ENCODE measurements around the gene PALM. TPM values are rescaled to one million over a fixed set of nuclear protein-coding genes. Genes with fewer than 3 reads are reported as not detected.

Gene PALM
- total RNA-seq, 1 donor from 2014 or later, result 87.1 TPM

DNA sequence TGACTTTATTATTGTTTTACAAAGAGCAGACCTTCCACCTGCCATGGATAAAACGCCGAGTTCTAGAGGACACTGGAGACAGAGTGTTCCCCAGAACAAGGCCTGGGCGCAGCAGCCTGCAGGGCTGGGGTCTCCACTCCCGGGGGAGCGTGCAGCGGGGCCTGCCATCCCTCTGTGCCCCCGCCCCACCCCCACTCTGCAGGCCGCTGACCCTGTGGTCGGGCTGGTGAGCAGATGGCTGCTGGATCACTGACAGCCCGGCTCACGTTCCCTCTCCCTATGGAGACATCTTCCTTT lies 79.9 kb downstream of the PALM start:
- no peaks in the 10 kb centered on the region for H3K9me3 Mint-ChIP-seq
- DNase-seq (ENCODE audit: low spot score in 2 of 2, unreplicated experiment in 2 of 2), result no peak
- TF ChIP-seq, protein P1, sequence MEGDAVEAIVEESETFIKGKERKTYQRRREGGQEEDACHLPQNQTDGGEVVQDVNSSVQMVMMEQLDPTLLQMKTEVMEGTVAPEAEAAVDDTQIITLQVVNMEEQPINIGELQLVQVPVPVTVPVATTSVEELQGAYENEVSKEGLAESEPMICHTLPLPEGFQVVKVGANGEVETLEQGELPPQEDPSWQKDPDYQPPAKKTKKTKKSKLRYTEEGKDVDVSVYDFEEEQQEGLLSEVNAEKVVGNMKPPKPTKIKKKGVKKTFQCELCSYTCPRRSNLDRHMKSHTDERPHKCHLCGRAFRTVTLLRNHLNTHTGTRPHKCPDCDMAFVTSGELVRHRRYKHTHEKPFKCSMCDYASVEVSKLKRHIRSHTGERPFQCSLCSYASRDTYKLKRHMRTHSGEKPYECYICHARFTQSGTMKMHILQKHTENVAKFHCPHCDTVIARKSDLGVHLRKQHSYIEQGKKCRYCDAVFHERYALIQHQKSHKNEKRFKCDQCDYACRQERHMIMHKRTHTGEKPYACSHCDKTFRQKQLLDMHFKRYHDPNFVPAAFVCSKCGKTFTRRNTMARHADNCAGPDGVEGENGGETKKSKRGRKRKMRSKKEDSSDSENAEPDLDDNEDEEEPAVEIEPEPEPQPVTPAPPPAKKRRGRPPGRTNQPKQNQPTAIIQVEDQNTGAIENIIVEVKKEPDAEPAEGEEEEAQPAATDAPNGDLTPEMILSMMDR (IDR thresholded peaks at IDR 0.05; ENCODE audit: unreplicated experiment), result no peak
- peak overlapping the region; percentile 82 for H3K27ac Mint-ChIP-seq
- H3K4me1 Mint-ChIP-seq, result peaks cover 26% of the 10 kb centered on the region
- no peaks in the 10 kb centered on the region for H3K36me3 Mint-ChIP-seq
- H3K4me3 Mint-ChIP-seq, result no peak overlapping the region
- H3K27me3 Mint-ChIP-seq (ENCODE audit: low read depth), result no peaks in the 10 kb centered on the region

DNA sequence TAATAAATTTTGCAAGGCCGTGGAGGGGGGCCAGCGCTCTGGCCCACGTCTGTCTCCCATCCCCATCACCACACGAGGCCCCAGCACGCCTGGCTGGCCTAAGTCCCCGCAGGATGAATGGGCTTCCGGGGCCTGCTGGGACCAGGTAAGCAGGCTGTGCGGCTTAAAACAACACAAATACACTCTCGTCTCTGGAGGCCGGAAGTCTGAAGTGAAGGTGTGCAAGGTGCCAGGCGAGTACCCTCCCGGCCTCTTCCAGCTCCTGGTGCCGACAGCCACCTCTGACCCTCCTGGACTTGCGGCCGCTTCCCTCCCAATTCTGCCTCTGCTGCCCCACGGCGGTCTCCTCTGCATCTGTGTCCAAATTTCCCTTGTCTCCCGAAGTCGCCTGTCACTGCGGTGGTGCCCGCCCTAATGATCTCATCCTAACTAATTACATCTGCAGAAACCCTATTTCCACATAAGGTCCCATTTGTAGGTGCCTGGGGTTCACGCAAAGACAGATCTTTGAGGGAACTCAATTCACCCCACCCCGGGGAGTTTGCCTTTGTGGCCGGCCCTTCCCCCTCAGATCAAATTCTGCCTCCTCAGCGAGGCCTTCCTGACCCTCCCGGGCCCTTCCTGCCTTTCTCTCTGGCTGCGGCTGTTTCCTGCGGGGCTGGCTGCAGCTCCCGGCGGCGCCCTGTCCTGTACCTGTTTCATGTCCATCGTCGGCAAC lies 80.4 kb downstream of the PALM start:
- peaks cover 26% of the 10 kb centered on the region for H3K4me1 Mint-ChIP-seq
- H3K36me3 Mint-ChIP-seq, result no peaks in the 10 kb centered on the region
- no peaks in the 10 kb centered on the region for H3K27me3 Mint-ChIP-seq (ENCODE audit: low read depth)
- TF ChIP-seq, protein P1 (IDR thresholded peaks at IDR 0.05; ENCODE audit: unreplicated experiment), result no peak
- DNase-seq (ENCODE audit: low spot score in 2 of 2, unreplicated experiment in 2 of 2), result no peak
- H3K27ac Mint-ChIP-seq, result peak overlapping the region; percentile 82
- no peaks in the 10 kb centered on the region for H3K9me3 Mint-ChIP-seq
- no peak overlapping the region for H3K4me3 Mint-ChIP-seq

DNA sequence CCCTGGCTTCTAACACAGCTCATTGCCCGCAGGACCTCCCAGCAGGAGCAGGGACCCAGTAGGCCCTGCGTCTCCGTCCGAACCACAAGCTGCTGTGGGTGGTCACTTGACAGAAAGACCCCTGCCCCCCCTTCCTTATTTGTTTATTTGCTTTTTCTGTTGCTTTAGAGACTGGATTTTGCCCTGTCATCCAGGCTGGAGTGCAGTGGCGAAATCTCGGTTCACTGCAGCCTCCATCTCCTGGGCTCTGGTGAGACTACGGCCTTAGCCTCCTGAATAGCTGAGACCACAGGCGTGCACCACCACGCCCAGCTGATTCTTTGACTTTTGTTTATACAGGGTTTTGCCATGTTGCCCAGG lies 80.9 kb downstream of the PALM start:
- TF ChIP-seq, protein P1 (IDR thresholded peaks at IDR 0.05; ENCODE audit: unreplicated experiment), result no peak
- Mint-ChIP-seq H3K4me3 (no peak overlapping the region), H3K9me3 (no peaks in the 10 kb centered on the region), H3K27ac (peak overlapping the region; percentile 82), H3K4me1 (peaks cover 23% of the 10 kb centered on the region), H3K27me3 (ENCODE audit: low read depth) (no peaks in the 10 kb centered on the region), H3K36me3 (no peaks in the 10 kb centered on the region)
- no peak for DNase-seq (ENCODE audit: low spot score in 2 of 2, unreplicated experiment in 2 of 2)

DNA sequence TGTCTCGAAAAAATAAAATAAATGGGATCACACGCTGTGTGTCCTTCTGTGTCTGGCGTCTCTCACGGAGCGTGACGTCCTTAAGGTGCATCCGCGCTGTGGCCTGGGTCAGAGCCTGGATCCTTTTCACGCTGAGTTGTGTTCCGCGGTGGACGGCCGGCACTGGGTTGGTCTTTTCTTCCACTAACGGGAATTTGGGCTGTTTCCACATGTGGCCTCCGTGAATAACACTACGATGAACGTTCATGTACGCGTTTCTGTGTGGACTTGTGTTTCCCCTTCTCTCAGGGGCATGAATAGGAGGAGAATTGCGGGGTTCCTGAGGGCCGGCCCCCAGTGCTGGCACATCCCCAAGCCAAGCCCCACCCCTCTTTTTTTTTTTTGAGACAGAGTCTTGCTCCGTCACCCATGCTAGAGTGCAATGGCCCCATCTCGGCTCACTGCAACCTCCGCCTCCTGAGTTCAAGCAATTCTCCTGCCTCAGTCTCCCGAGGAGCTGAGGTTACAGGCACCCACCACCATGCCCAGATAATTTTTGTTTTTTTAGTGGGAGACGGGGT lies 82.4 kb downstream of the PALM start:
- Mint-ChIP-seq H3K4me3 (no peak overlapping the region), H3K36me3 (no peaks in the 10 kb centered on the region), H3K27ac (peak overlapping the region; percentile 85), H3K4me1 (peaks cover 22% of the 10 kb centered on the region), H3K27me3 (ENCODE audit: low read depth) (no peaks in the 10 kb centered on the region), H3K9me3 (no peaks in the 10 kb centered on the region)
- DNase-seq (ENCODE audit: low spot score in 2 of 2, unreplicated experiment in 2 of 2), result no peak
- TF ChIP-seq, protein P1 (IDR thresholded peaks at IDR 0.05; ENCODE audit: unreplicated experiment), result no peak

DNA sequence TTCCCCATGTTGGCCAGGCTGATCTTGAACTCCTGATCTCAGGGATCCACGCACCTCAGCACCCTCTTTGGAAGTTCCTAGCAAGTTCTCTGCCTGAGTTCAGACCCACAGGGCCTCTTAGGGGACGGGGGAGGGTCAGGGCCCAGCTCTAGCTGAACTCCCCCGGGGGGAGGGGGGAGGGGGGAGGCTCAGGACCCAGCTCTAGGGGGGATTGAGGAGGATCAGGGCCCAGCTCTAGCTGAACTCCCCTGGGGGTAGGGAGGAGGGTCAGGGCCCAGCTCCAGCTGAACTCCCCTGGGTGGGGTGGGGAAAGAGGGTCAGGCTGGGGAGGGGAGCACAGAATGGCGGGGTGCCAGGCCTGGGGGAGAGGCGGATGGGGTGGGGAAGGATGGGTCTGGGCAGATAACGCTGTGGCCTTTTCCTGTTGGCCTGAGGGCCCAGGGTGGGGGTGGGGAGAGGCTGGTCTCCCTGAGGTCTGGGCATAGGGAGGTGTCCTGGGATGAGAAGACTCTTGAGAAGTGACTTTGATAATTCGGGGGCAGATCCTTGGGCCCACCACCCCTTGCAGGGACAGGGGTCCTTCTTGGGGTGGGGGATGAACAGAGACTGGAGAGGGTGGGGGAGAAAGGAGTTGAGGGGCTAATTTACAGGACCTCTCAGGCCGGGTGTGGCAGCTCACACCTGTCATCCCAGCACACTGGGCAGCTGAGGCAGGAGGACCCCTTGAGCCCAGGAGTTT lies 83.0 kb downstream of the PALM start:
- TF ChIP-seq, protein P1 (IDR thresholded peaks at IDR 0.05; ENCODE audit: unreplicated experiment), result no peak
- H3K36me3 Mint-ChIP-seq, result no peaks in the 10 kb centered on the region
- peaks cover 24% of the 10 kb centered on the region for H3K4me1 Mint-ChIP-seq
- no peaks in the 10 kb centered on the region for H3K9me3 Mint-ChIP-seq
- H3K27ac Mint-ChIP-seq, result peak overlapping the region; percentile 86
- DNase-seq (ENCODE audit: low spot score in 2 of 2, unreplicated experiment in 2 of 2), result no peak
- H3K27me3 Mint-ChIP-seq (ENCODE audit: low read depth), result no peaks in the 10 kb centered on the region
- H3K4me3 Mint-ChIP-seq, result no peak overlapping the region

All from mesothelial cell of epicardium (in vitro differentiated cells).